A549 treated with DMSO at 1 μM for 4 hours (cell line): Measurements from ENCODE around the gene SHC4. TPM values are rescaled to one million over a fixed set of nuclear protein-coding genes. Genes with fewer than 3 reads are reported as not detected.

ENCODE experiments used
- total RNA-seq: library from RNA; stranded (reverse); fragments of 200-300 nt; extraction: Qiagen RNA extraction; gene quantifications from 5 replicates; pipeline ENCODE4 v1.2.3, GENCODE V29; 2022; ENCODE audit warnings: low read depth

The SHC4 gene
- total RNA-seq: 0.80 to 1.1 TPM (median 1.0 TPM) in 5 replicates

GRCh38 chr15:48963524-48964113, at the start of gene SHC4:
Gene SHC4, minus strand, starts transcription at chr15:48963919. Its CDS starts 904 bp downstream, at chr15:48963015.

GRCh38 chr15:48877630-48878595, 85.8 kb downstream of the SHC4 start, which contains the start of gene EID1:
Gene EID1, plus strand, starts transcription at chr15:48878134. Its CDS starts 43 bp downstream, at chr15:48878177.

GRCh38 chr15:48810414-48811324, 153.1 kb downstream of the SHC4 start, which contains the start of gene CEP152:
Gene CEP152, minus strand, starts transcription at chr15:48811069. Its CDS starts 5,420 bp downstream, at chr15:48805649.

Other genes starting within 250 kb of the SHC4 start
- 3.4 to 10.5 TPM (median 4.9 TPM) in 5 replicates for gene CEP152, start 152.8 kb downstream of the SHC4 start, total RNA-seq
- 104 to 131 TPM (median 122 TPM) in 5 replicates for gene EID1, start 85.8 kb downstream of the SHC4 start, total RNA-seq
- 6.2 to 10.4 TPM (median 8.7 TPM) in 5 replicates for gene SECISBP2L, start 82.5 kb upstream of the SHC4 start, total RNA-seq
- 61.8 to 91.1 TPM (median 72.3 TPM) in 5 replicates for gene COPS2, start 191.7 kb upstream of the SHC4 start, total RNA-seq
- gene GALK2, start 206.3 kb upstream of the SHC4 start, total RNA-seq: 20.6 to 23.4 TPM (median 21.9 TPM) in 5 replicates